IPS-NIHi11 (cell line): ENCODE data around the gene INTS13.
"Not testable (repeated sequence)": the region's sequence is repeated elsewhere in the genome, so short reads cannot be mapped to it uniquely, and the experiment has no call there.

Source experiments
- DNase-seq: peaks from one replicate; pipeline ENCODE4 v3.0.0; 2012; ENCODE audit warnings: mixed read lengths, low spot score

Gene INTS13

DNA sequence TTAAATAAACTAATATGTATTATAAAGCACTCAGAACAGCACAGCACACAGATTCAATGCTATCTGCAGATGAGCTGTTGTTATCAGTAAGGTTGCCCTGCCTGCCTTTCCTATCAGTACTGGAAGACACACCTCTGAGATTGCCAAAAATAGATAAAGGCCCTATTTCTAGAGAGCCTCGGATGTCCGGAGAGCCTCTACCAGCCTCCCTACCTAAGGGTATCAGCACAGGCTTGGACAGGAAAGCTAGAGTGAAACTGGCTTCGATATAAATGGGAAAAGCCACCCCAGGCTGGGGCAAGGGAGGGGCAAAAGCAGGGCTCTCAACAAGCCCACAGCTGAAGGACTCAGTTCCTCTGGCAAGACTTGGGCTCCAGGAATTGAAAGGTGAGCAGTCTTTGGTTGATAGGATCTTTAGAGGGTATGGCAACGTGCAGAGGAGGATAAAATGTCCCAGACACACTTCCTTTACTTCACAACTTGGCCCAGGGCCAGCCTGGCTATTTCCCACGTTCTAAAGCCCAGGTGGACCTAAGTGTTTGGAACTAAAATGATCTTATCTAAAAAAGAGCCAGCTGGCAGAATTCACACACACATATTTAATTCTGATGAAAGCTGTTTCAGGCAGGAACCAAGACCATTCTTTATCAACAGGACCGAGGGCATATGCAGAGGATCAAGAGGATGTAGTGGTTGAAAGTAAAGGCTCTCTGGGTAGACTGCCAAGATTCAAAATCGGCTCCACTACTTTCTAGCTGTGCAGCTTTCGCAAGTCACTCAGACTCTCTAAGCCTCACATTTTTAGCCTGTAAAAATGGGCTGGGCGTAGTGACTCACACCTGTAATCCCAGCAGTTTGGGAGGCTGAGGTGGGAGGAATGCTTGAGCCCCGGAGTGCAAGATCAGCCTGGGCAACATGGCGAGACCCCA is 67.0 kb downstream of the INTS13 start:
- DNase-seq: peak; percentile 23

DNA sequence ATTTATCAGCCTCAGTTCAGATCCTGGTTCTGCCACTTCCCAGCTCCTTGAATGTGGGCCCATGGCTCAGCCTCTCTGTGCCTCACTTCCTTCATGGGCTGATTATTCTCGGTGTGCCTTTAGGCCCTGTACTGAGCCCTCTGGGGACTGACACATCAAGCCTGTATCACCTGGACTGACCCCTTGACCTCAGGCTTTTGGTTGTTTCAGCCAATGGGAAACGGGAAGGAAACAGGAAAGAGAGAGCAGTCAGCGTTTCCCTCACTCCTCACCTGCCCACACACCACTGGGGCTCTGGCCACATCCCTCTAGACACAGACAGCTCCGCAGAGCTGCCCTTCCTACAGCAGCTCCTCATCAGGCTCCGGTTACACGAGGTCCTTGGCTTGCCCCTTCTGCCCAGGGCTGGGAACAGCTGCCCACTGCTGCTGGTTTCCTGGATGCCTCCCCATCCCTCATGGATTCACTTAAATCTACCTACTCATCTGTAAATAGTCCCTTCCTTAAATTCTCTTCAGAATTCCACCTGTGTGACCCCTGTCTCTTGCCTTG is 67.8 kb downstream of the INTS13 start:
- DNase-seq: peak; percentile 18

DNA sequence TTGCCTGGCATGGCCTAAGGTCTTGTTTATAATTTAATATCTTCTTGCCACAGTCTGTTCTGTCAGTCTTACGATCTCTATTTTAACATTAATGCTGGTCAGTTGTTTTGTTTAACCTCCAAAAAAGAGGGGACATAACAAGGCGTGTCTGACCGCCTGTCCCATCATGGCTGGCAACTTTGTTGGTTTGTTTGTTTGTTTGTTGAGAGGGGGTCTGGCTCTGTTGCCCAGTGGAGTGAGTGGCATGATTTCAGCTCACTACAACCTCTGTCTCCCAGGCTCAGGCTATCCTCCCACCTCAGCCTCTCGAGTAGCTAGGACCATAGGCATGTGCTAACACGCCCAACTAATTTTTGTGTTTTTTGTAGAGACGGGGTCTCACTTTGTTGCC is 68.7 kb downstream of the INTS13 start:
- no peak for DNase-seq

DNA sequence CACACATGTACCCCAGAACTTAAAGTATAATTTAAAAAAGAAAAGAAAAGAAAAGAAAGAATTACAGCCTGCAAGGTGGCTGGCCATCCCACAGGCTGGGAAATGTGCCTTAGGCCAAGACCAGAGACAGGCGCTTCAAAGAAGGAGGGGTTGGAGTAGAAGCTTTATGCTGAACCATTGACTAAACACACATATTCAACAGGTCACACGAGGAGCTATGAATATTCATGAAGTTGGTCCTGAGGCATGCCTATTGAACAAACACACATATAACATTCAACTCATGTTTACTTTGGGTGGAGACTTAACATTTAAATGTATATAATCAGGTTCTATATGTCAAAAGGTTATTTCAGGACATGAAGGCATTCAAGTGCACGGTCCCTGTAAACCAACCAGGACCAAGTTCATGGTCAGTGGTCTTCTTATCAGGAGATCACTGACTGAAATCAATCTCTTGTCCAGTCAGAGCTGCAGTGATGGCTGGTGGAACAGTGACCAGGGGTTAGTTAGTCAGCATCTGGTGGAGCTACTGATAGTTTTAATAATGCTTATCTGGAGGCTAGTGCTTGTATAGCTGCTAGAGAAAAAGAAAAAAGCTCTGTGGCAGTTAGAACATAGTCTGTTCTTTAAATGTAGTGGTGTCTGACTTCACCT is 69.2 kb downstream of the INTS13 start:
- DNase-seq: no peak

DNA sequence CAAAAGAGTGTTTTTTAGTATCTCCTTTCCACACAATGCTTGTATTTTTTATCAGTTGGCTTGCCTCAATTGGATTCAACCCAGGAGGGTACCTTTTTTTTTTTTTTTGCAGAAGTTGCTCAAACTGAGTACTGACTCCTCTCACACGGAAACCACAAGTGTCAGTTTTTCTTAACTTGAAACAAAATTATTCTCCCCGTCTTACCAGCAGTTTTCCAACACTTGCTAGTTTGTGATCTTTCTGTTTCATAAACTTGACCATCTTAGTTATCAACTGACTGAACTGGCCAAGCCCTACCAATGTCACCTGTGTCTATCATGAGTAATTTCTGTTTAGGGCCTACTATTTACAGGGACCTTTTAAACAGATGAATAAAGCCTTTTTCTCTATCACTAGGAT is 70.7 kb downstream of the INTS13 start:
- DNase-seq: no peak

DNA sequence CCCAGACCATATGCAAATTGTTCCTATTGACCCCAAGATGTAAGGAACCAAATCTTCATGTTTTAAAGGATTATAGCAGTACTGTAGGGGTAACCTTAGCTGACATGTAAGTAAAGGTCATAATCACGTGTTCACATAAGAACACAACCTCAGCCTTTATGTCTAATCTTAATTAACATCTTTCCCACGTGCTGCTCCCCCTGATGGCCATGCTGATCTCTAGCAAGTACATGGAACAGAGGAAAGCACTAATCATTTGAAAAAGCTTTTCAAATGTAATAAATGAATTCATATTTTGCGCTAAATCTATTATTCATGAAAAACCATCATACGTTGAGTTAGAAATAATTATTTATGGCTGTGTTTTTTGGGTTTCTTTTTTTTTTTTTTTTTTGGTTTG is 74.3 kb downstream of the INTS13 start:
- no peak for DNase-seq

DNA sequence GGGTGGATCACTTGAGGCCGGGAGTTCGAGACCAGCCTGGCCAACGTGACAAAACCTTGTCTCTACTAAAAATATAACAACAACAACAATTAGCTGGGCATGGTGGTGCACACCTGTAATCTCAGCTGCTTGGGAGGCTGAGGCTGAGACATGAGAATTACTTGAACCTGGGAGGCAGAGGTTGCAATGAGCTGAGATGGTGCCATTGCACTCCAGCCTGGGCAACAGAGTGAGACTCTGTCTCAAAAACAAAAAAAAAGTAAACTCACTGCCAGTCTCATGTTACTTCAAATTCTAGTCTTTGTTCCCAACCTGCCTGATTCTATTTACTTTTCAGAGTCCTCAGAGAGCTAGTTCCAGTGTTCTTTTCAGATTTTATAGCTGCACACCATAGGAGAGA is 75.0 kb downstream of the INTS13 start:
- DNase-seq: not testable (repeated sequence)

DNA sequence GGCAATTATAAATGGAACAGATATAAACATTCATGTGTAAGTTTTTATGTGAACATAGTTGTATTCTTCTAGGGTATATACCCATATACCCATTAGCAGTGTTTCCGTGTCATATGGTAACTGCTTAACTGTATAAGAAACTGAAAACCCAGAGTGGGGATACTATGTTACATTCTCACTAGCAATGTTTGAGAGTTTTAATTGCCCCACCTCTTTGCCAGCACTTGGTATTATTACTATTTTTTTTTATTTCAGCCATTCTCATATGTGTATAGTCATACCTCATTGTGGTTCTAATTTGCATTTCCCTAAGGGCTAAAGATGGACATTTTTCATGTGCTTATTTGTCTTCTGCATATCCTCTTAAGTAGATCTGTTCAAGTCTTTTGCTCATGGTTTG is 76.1 kb downstream of the INTS13 start:
- DNase-seq: no peak

DNA sequence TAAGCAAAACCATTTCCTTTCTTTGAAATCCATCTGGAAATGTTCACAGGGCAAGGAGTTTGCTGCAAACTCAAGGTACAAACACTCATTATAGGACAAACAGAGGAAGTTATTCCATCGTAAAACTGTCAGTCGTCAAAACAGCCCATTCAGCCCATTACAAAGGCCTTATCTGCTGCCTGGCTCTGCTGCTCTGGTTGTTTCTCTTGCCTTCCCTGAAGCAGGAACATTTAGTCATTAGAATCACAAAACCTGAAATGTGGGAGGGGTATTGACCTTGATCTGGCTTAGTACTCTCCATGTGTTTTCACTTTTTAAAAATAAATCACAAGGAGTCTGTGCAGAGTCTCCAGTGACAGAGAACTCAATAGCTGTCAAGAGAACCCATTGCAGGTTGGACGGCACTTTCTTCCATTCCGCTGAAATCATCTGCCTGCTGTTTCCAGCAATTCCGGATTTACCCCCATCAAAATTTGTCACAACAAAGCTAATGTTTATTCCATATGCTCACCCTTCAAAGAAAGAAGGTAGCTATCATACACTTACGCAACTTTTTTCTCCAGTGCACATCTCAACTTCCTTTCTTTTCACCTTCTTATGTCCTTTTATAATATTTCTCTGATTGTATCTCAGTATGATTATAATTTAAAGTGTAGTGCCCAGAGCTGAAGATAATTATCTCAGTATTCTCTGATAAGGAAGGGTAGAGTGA is 80.2 kb downstream of the INTS13 start:
- peak; percentile 31 for DNase-seq

DNA sequence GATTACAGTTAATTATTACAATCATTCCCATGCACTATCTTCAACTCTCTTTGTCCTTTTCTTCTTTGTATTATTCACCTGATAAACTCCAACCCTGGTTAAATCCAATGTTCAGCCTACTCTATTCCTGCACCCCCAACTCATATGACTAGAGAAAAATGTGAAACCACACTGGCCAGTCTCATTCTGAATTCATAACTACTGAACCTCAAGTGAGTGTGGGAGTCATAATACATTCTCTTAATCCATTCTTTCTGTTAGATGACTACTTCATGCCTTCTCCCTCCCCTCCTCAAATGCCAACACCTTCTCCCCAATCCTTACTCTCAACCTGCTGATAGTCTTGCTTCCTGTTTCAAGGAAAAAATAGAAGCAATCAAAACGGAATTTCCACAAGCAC is 82.4 kb downstream of the INTS13 start:
- no peak for DNase-seq
